H1 (cell line): ENCODE measurements around the gene SYTL2. TPM values are rescaled to one million over a fixed set of nuclear protein-coding genes. Genes with fewer than 3 reads are reported as not detected.

Source experiments
- CTCF ChIA-PET: fragments of 300-600 bp; sonication (Branson Sonifier 250); formaldehyde crosslinking; loops from one replicate; lab custom pipeline; 2021; ENCODE audit not compliant: partially characterized antibody; lab: Charles Lee
- POLR2A ChIA-PET: fragments of 300-600 bp; sonication (Branson Sonifier 250); formaldehyde crosslinking; loops from one replicate; lab custom pipeline; 2021; ENCODE audit warnings: inconsistent platforms; ENCODE audit not compliant: partially characterized antibody; lab: Charles Lee
- DNase-seq, 2 experiments: peaks; one replicate each; pipeline versions ENCODE4 v3.0.0 to v3.0.0-alpha.2; 2010 to 2022; ENCODE audit warnings: low spot score in 2 of 2, low read depth in 1 of 2, mixed read lengths in 1 of 2
- FAIRE-seq: peaks from 2 replicates; lab custom pipeline; 2011; peaks lifted over from hg19 to GRCh38; lab: Jason Lieb, UNC
- H2AFZ ChIP-seq: 2 replicates; pipeline ENCODE4 v1.8.1; 2012; ENCODE audit warnings: low read length, inconsistent platforms
- H2AK5ac ChIP-seq: 2 replicates; pipeline ENCODE4 v1.6.1; 2013; ENCODE audit warnings: low read depth, low read length
- H2BK120ac ChIP-seq: replicated peaks from 2 replicates; pipeline ENCODE3; 2013; ENCODE audit warnings: low read depth, low read length, inconsistent platforms
- H2BK12ac ChIP-seq: 2 replicates; pipeline ENCODE4 v1.6.1; 2013; ENCODE audit warnings: low read depth, low read length
- H2BK15ac ChIP-seq: 2 replicates; pipeline ENCODE4 v1.6.1; 2013; ENCODE audit warnings: low read length
- H2BK20ac ChIP-seq: 2 replicates; pipeline ENCODE4 v1.6.1; 2013; ENCODE audit warnings: low read length
- H2BK5ac ChIP-seq: 2 replicates; pipeline ENCODE4 v1.6.1; 2013; ENCODE audit warnings: low read depth, low read length
- H3K14ac ChIP-seq: 2 replicates; pipeline ENCODE4 v1.6.1; 2013; ENCODE audit warnings: inconsistent platforms; ENCODE audit not compliant: insufficient read length
- H3K18ac ChIP-seq: 2 replicates; pipeline ENCODE4 v1.6.1; 2013; ENCODE audit warnings: low read length; ENCODE audit errors: extremely low read depth
- H3K23ac ChIP-seq: 2 replicates; pipeline ENCODE4 v1.6.1; 2013; ENCODE audit warnings: inconsistent platforms; ENCODE audit not compliant: insufficient read length
- H3K23me2 ChIP-seq: 2 replicates; pipeline ENCODE4 v1.6.1; 2013; ENCODE audit warnings: low read depth, low read length
- H3K27ac ChIP-seq: 2 replicates; pipeline ENCODE4 v1.6.1; 2011; ENCODE audit warnings: low read depth, low read length, inconsistent platforms
- H3K27me3 ChIP-seq, 4 experiments: replicated peaks in 1 of 4; 1 replicate in 1 of 4; 2 replicates in 3 of 4; pipeline versions ENCODE4 v1.6.1 to v1.8.1; 2011 to 2013; ENCODE audit warnings: low read length in 3 of 4, mild to moderate bottlenecking in 3 of 4, inconsistent platforms in 2 of 4, mixed read lengths in 2 of 4, moderate library complexity in 1 of 4; ENCODE audit not compliant: control insufficient read depth in 3 of 4, insufficient read depth in 3 of 4; ENCODE audit errors: extremely low read depth in 1 of 4
- H3K36me3 ChIP-seq, 4 experiments: 2 replicates each; pipeline versions ENCODE4 v1.6.1 to v1.8.1; 2011 to 2013; ENCODE audit warnings: mild to moderate bottlenecking in 4 of 4, low read length in 3 of 4, moderate library complexity in 2 of 4, control low read depth in 1 of 4, inconsistent platforms in 1 of 4; ENCODE audit not compliant: insufficient read depth in 4 of 4, control insufficient read depth in 2 of 4
- H3K4ac ChIP-seq: replicated peaks from 2 replicates; pipeline ENCODE3; 2013; ENCODE audit warnings: low read length, low read depth, mixed read lengths, inconsistent platforms; ENCODE audit not compliant: insufficient read length
- H3K4me1 ChIP-seq, 4 experiments: replicated peaks in 1 of 4; 1 replicate in 1 of 4; 2 replicates in 3 of 4; pipeline versions ENCODE4 v1.6.1 to v1.8.1; 2011 to 2013; ENCODE audit warnings: low read length in 3 of 4, inconsistent platforms in 2 of 4, mixed read lengths in 1 of 4; ENCODE audit not compliant: insufficient read depth in 4 of 4, control insufficient read depth in 3 of 4
- H3K4me2 ChIP-seq, 2 experiments: 2 replicates each; pipeline versions ENCODE4 v1.6.1 to v1.8.1; 2011 to 2013; ENCODE audit warnings: low read depth in 2 of 2, low read length in 2 of 2, control low read depth in 1 of 2, inconsistent platforms in 1 of 2, mild to moderate bottlenecking in 1 of 2; ENCODE audit not compliant: insufficient read depth in 1 of 2
- H3K4me3 ChIP-seq, 4 experiments: fragments of 200-600, 300-600 bp in 1 of 4; sonication (generic), shearing (Covaris generic), sonication (Bioruptor Twin) in 1 of 4; 2 replicates each; pipeline versions ENCODE4 v1.5.1 to v1.8.1; 2011 to 2016; ENCODE audit warnings: low read length in 4 of 4, low read depth in 3 of 4, control low read depth in 2 of 4, inconsistent platforms in 2 of 4, mild to moderate bottlenecking in 2 of 4, mixed read lengths in 1 of 4, moderate library complexity in 1 of 4; ENCODE audit not compliant: insufficient read depth in 2 of 4; ENCODE audit errors: extremely low read depth in 1 of 4
- H3K56ac ChIP-seq: replicated peaks from 2 replicates; pipeline ENCODE3; 2013; ENCODE audit warnings: low read depth, mild to moderate bottlenecking, mixed read lengths, low read length, inconsistent platforms; ENCODE audit not compliant: insufficient read length
- H3K79me1 ChIP-seq: 2 replicates; pipeline ENCODE4 v1.6.1; 2013; ENCODE audit warnings: low read depth, low read length, control low read depth
- H3K79me2 ChIP-seq, 2 experiments: 2 replicates each; pipeline versions ENCODE4 v1.6.1 to v1.8.1; 2012 to 2013; ENCODE audit warnings: low read length in 2 of 2, mild to moderate bottlenecking in 2 of 2, inconsistent platforms in 1 of 2; ENCODE audit not compliant: insufficient read depth in 2 of 2, control insufficient read depth in 1 of 2
- H3K9ac ChIP-seq, 4 experiments: replicated peaks in 1 of 4; 1 replicate in 1 of 4; 2 replicates in 3 of 4; pipeline versions ENCODE4 v1.6.1 to v1.8.1; 2011 to 2013; ENCODE audit warnings: low read depth in 3 of 4, low read length in 3 of 4, control low read depth in 2 of 4, mild to moderate bottlenecking in 2 of 4, moderate library complexity in 2 of 4, inconsistent platforms in 1 of 4; ENCODE audit errors: extremely low read depth in 1 of 4
- H3K9me3 ChIP-seq, 2 experiments: 2 replicates each; pipeline versions ENCODE4 v1.6.1 to v1.8.1; 2012 to 2013; ENCODE audit warnings: mild to moderate bottlenecking in 2 of 2, moderate library complexity in 2 of 2, control low read depth in 1 of 2, inconsistent platforms in 1 of 2, low read depth in 1 of 2, low read length in 1 of 2, mixed read lengths in 1 of 2; ENCODE audit not compliant: insufficient read depth in 2 of 2
- H4K20me1 ChIP-seq, 2 experiments: replicated peaks in 1 of 2; 2 replicates each; pipeline versions ENCODE3 to v1.8.1; 2011 to 2013; ENCODE audit warnings: inconsistent platforms in 2 of 2, low read length in 2 of 2, mild to moderate bottlenecking in 1 of 2; ENCODE audit not compliant: insufficient read depth in 2 of 2, control insufficient read depth in 1 of 2
- H4K5ac ChIP-seq: 2 replicates; pipeline ENCODE4 v1.6.1; 2013; ENCODE audit warnings: low read length, low read depth, mixed read lengths, inconsistent platforms; ENCODE audit not compliant: insufficient read length
- H4K8ac ChIP-seq: 2 replicates; pipeline ENCODE4 v1.8.0; 2013; ENCODE audit warnings: mild to moderate bottlenecking, moderate library complexity, low read length, inconsistent platforms; ENCODE audit not compliant: insufficient read depth; ENCODE audit errors: extremely low read depth
- H4K91ac ChIP-seq: replicated peaks from 2 replicates; pipeline ENCODE3; 2013; ENCODE audit warnings: low read length, mixed read lengths, inconsistent platforms; ENCODE audit not compliant: insufficient read length
- ATF3 ChIP-seq: IDR thresholded peaks from 2 replicates; pipeline ENCODE4 v1.6.1; 2011; ENCODE audit warnings: low read depth, mild to moderate bottlenecking, low read length; ENCODE audit not compliant: insufficient read depth
- EZH2 ChIP-seq: fragments of 200-600 bp; sonication (generic); IDR thresholded peaks from 2 replicates; pipeline ENCODE4 v1.7.1; 2012; ENCODE audit warnings: low read depth, mild to moderate bottlenecking, moderate library complexity, low read length, inconsistent platforms; ENCODE audit not compliant: severe bottlenecking
- HDAC2 ChIP-seq, 2 experiments: fragments of 300-600 bp in 1 of 2; sonication (generic) in 1 of 2; IDR thresholded peaks; 2 replicates each; pipeline ENCODE4 v1.6.1; 2011 to 2012; ENCODE audit warnings: low read depth in 2 of 2, low read length in 2 of 2, mild to moderate bottlenecking in 2 of 2, moderate library complexity in 2 of 2, borderline replicate concordance in 1 of 2, inconsistent platforms in 1 of 2
- JUN ChIP-seq: IDR thresholded peaks from 2 replicates; pipeline ENCODE4 v1.6.1; 2011; ENCODE audit warnings: low read depth, mild to moderate bottlenecking, improper control_type of control experiment, low read length
- MAFK ChIP-seq: IDR thresholded peaks from 2 replicates; pipeline ENCODE4 v1.6.1; 2012; ENCODE audit warnings: low read depth, mild to moderate bottlenecking, improper control_type of control experiment, low read length
- TAF7 ChIP-seq: optimal IDR thresholded peaks from 2 replicates; pipeline ENCODE3; 2011; ENCODE audit warnings: low read depth, mild to moderate bottlenecking, inconsistent platforms, low read length, moderate library complexity, borderline replicate concordance
- TCF12 ChIP-seq: IDR thresholded peaks from 2 replicates; pipeline ENCODE4 v1.6.1; 2011; ENCODE audit warnings: low read depth, mild to moderate bottlenecking, low read length
- WGBS, 2 experiments: shearing (Covaris generic) in 1 of 2; methylation state at CpG; one replicate each; pipeline versions ENCODE4 v1.1.6 to v1.1.7; 2013 to 2015; ENCODE audit warnings: low lambda C conversion rate in 2 of 2, mixed read lengths in 2 of 2, inconsistent platforms in 1 of 2, low coverage in 1 of 2, missing lambda C conversion rate in 1 of 2; ENCODE audit not compliant: insufficient replicate concordance in 2 of 2, insufficient coverage in 1 of 2, insufficient read length in 1 of 2; ENCODE audit errors: extremely low coverage in 1 of 2, missing lambda C conversion rate in 1 of 2; 5-methylcytosine and 5-hydroxymethylcytosine counted together
- polyA plus RNA-seq, 7 experiments: library from polyadenylated mRNA; depleted of rRNA in 3 of 7; stranded (reverse) in 5 of 7; unstranded in 2 of 7; fragments of >200 nt in 5 of 7; fragments of 200-250 nt in 2 of 7; gene quantifications; 1 replicate in 5 of 7; 2 replicates in 1 of 7; 4 replicates in 1 of 7; pipeline versions ENCODE4 v1.2.1 to v1.2.3, GENCODE V29; 2011 to 2013; ENCODE audit warnings: missing spikeins in 2 of 7, mixed read lengths in 2 of 7
- total RNA-seq: library from RNA; stranded (reverse); fragmentation: NEBNext Ultra II Directional; extraction: Animal tissue kit (Norgen Biotek cat#: 25700); gene quantifications from 2 replicates; pipeline ENCODE4 v1.2.1, GENCODE V29; 2021

The SYTL2 gene
- total and polyA plus RNA-seq, 2 of the 8 experiments (the other 6 are each of a cell fraction or from before 2014, with no cell fraction given) = 1.3 to 9.1 TPM

- Histone ChIP-seq H3K27ac (no peak overlapping the region), H3K36me3 (no peaks in the 10 kb centered on the region), H3K27me3 (peaks cover 0 to 1% (median 0%) of the 10 kb centered on the region in 4 experiments; a peak in 1 of 7 replicates), H3K79me2 (no peaks in the 10 kb centered on the region), H3K56ac (no peak overlapping the region), H4K8ac (no peak overlapping the region), H2BK15ac (no peak overlapping the region), H3K4me1 (no peaks in the 10 kb centered on the region), H2BK12ac (no peak overlapping the region), H3K9me3 (peaks cover 3 to 4% of the 10 kb centered on the region in 2 experiments; a peak in 1 of 4 replicates), H3K23ac (no peak overlapping the region), H3K79me1 (no peaks in the 10 kb centered on the region), H3K4ac (no peak overlapping the region), H3K14ac (no peak overlapping the region), H4K20me1 (no peaks in the 10 kb centered on the region), H3K18ac (no peak overlapping the region), H2AK5ac (no peak overlapping the region), H2BK20ac (no peak overlapping the region), H4K91ac (no peak overlapping the region), H2AFZ (no peak overlapping the region), H4K5ac (no peak overlapping the region), H3K4me3 (no peak overlapping the region), H3K9ac (no peak overlapping the region), H2BK5ac (no peak overlapping the region), H3K23me2 (no peaks in the 10 kb centered on the region), H2BK120ac (no peak overlapping the region), H3K4me2 (no peak overlapping the region)
- no peak for DNase-seq
- no peak for FAIRE-seq
- ChIA-PET POLR2A (no interaction called here), CTCF (interaction anchor here (1.2 to 2.7 kb wide), 2 partner anchors 20 to 217 kb away, joined by 3 to 10 read pairs; partner anchors contain the start of gene TMEM126B)
- 86% methylated on average over 1 of the region's 1 CpG; no CpG with 5 or more reads in 1 of the 2 experiments for WGBS, 2 experiments
- TF ChIP-seq EZH2 = no peak
- TF ChIP-seq TAF7 = no peak
- TF ChIP-seq MAFK = no peak
- TF ChIP-seq TCF12 = no peak
- TF ChIP-seq ATF3 = no peak
- TF ChIP-seq HDAC2 (IDR thresholded peaks at IDR 0.05; ENCODE audit: borderline replicate concordance in 1 of 2, low read depth in 2 of 2, low read length in 2 of 2) = no peak
- TF ChIP-seq JUN = no peak
- TF ChIP-seq, all 59 proteins: peak for 0
These were observed 34.2 kb upstream of the SYTL2 start for GRCh38 chr11:85845124-85845631.
